Posterior cingulate gyrus (tissue), 11 donors: ENCODE results near the gene TRIOBP.
"Not testable (repeated sequence)": the region's sequence is repeated elsewhere in the genome, so short reads cannot be mapped to it uniquely, and the experiment has no call there.

Experiments
- DNase-seq, 10 donors: peaks; one replicate each; pipeline versions ENCODE4 v3.0.0 to v3.0.0-alpha.2; 2020 to 2021; ENCODE audit warnings: mixed read lengths in 3 of 10
- intact Hi-C: fragments of 100-400 bp; cut with DNase I; formaldehyde crosslinking; loops from one replicate; pipeline ENCODE4 v1.15.1; 2023

Gene TRIOBP

DNA sequence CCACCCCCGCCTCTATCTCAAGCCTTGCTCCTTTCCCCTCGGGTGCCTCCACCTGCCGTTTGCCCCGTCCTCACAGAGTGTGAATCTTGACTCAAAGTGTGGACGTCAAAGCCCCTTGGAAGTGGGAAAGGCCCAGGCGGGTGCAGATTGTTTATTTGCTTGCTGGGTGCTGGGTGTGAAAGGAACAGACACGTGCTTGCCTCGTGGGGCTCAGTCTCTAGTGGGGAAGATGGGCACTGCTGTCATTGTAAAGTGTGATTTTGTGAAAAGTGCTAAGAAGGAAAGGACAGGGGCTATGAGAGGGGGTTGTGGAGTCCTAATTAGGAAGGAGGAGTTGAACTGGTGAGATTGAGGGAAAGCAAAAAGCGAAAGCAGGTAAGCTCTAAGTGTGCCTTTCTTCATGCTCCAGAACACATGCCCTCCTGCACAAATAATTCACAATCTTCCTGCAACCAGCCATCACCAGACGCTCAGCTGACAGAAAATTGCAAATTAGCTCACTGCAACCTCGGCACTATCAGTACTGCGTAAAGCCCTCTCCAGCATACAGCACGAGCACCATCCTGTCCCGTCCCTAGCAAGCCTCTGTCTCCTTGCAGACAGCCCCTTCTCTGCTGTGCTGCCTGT is 101.1 kb downstream of the TRIOBP start:
- intact Hi-C loops = loop anchor here (10.0 kb wide), 1 partner anchor 133 kb away; no protein-coding TSS in a partner anchor
- DNase-seq = no peak

- DNase-seq = not testable (repeated sequence)
- intact Hi-C loops = loop anchor here (10.0 kb wide), 1 partner anchor 135 kb away; no protein-coding TSS in a partner anchor
Measured at GRCh38 chr22:37799979-37800378, 103.1 kb downstream of the TRIOBP start.

DNA sequence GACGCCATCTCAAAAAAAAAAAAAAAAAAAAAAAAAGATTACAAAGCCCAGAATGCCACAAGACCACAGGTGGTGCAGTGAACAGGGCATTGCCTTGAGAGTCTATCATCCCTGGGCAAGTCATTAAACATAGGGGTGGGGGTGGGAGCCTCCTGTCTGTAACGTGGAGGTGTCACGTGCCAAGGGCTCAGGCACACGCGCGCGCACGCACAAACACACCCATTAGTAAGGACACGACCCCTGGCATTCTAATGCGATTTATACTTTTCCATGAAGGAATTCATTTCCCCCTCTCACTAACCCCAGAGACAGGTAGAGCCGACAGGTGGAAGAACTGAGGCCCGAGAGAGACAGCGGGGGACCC is 105.1 kb downstream of the TRIOBP start:
- intact Hi-C loops = no loop called here
- no peak for DNase-seq

DNA sequence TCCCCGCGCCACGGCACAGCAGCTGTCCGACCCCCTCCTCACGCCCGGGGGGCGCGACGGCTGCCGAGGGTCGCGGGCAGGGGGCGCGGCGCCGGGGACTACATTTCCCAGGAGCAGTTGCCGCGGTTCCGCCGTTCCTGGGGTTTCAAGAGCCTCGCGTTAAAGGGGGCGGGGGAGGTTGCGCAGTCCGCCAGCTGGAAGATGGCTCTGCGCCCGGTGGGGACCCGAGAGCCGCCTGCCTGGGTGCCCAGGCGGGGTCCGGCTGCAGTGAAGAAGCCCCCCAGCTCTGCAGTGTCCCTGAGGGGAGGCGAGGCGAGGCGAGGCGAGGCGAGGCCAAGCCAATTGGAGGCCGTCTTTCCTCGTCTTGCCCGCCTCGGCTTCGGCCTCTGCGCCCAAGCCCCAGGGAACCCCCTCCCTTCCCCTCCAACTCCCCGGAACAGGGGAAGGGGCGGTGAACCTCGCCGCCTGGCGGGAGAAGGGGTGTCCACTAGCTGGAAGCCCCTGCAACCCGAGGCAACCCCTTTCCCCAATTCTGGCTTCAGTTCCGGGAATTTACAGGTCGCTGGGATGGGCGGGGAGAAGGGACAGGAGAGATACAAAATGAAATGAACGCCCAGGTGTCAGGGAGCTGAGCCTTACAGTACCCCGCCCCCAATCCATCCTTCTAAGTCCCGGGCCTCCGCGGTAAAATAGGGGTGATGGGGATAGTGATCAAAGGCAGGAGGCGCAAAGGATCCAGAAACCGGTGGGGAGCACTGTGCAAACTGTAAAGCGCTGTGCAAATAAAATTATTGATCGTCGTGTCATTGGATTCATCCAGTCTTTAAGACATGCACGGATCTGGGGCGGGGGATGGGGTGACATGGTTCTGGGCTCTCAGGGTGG is 105.7 kb downstream of the TRIOBP start:
- intact Hi-C loops = no loop called here
- peak; percentile 50 to 94 (median 72) for DNase-seq

DNA sequence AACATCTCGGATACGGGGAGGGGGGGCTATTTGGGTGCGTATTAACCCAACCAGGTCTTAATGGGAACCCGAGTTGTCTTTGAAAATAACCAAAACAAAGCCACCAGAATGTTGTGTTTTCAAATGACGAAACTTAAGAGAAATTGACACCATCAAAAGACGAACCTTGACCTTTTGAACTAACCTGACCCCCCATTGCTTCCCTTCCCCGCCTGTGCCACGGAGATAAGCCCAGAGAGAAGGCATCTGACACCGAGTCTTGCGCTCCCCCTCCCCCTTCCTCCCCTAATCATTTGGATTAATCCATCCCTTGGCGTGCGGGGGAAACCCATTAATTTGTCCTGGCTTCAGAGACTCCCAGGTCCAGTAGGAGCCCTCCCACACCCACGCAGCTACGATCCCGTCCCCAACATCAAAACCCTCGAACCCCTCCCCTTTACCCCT is 106.4 kb downstream of the TRIOBP start:
- intact Hi-C loops = no loop called here
- DNase-seq = no peak

DNA sequence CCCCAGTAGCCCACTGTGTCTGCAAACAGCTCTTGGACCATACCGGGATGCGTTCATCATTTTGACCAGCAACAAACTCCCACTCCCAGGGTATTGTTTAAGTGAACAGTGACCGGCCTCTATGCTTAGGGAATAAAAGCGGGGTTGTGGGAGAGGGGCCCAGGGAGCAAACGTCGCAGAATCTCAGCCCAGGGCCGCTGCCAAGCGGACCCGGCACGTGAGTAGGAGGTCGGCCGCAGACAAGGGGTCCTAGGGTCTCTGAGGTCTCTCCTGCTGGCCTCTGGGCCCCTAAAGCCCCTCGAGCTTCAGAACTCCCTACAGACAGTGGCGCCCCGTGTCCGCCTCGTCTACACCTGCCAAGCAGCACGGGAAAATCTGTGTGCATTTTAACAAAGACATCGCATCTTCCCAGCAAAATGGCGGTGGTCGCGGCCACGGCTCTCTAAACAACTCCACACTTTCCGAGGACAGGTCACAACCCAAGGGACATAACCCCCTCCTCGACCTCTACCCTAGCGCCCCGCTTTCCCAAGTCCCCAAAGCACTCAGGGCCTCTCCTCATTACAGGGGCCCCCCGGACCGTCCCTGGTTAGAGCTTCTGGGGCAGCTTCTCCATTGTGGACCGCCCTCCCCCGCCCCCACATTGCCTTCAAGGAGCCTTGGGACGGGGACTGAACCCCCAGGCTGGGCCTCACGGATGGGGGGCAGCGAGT is 106.9 kb downstream of the TRIOBP start:
- DNase-seq = no peak
- intact Hi-C loops = no loop called here

DNA sequence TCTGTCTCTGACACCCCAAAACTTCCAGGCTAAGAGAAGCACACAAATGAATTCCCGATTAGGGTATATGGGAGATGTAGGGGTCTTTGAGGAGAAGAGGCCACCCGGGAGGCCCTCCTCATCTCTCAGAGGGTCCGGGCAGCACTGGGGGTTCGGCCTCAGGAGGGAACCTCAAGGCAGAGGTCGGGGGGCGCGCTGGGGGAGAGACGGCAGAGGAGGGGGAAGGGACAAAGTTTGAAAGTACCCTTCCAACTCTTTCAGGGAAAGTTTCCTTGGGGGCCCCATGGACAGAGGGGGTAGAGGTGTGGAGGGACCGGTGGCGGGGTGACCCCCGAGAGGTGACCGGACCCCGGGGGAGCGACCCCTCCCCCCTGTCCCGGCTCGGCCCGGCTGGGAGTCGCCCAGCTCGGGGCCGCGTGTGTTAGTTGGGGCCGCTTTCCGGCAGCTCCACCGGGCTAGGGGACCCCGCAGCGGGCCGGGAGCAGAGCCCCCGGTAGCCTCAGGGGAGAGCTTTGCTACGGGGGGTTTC is 107.6 kb downstream of the TRIOBP start:
- intact Hi-C loops = no loop called here
- no peak for DNase-seq

- intact Hi-C loops = no loop called here
- DNase-seq = peak; percentile 87 to 98 (median 90)
Measured at GRCh38 chr22:37804881-37805809, 108.3 kb downstream of the TRIOBP start.

DNA sequence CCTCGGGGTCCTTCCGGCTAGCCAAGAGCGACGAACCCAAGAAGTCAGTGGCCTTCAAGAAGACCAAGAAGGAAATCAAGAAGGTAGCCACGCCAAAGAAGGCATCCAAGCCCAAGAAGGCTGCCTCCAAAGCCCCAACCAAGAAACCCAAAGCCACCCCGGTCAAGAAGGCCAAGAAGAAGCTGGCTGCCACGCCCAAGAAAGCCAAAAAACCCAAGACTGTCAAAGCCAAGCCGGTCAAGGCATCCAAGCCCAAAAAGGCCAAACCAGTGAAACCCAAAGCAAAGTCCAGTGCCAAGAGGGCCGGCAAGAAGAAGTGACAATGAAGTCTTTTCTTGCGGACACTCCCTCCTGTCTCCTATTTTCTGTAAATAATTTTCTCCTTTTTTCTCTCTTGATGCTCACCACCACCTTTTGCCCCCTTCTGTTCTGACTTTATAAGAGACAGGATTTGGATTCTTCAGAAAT is 109.0 kb downstream of the TRIOBP start:
- intact Hi-C loops = no loop called here

DNA sequence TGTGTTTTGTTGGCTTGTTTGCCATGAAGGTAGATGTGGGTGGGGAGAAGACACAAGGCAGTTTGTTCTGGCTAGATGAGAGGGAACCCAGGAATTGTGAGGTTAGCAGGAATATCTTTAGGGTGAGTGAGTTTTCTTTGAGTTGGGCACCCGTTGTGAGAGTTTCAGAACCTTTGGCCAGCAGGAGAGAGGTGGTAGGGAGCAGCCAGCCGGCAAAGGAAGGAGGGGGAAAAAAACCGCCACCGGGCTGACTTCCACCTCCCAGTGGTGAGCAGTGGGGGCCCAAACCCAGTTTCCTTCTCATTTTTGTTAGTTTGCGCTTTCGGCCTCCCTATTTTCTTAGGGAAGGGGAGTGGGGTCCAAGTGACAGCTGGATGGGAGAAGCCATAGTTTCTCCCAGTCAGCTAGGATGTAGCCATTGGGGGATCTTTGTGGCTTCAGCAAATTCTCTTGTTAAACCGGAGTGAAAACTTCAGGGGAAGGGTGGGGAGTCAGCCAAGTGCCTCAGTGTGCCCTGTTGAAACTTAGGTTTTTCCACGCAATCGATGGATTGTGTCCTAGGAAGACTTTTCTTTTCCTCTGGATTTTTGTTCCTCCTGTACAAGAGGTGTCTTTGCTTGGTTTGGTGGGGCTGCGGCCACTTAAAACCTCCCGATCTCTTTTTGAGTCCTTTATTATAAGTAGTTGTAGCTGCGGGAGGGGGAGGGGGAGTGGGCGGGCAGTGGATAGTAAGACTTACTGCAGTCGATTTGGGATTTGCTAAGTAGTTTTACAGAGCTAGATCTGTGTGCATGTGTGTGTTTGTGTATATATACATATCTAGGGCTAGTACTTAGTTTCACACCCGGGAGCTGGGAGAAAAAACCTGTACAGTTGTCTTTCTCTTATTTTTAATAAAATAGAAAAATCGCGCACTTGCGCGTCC is 109.8 kb downstream of the TRIOBP start:
- DNase-seq = no peak
- intact Hi-C loops = no loop called here

More for the DNA sequence above, 109.0 kb downstream of the TRIOBP start:
- DNase-seq = no peak

- intact Hi-C loops = no loop called here
Measured at GRCh38 chr22:37807410-37808293, 110.8 kb downstream of the TRIOBP start, which contains the start of gene GCAT. Gene GCAT, plus strand, starts transcription at chr22:37807934. Its CDS starts 34 bp downstream, at chr22:37807968.

DNA sequence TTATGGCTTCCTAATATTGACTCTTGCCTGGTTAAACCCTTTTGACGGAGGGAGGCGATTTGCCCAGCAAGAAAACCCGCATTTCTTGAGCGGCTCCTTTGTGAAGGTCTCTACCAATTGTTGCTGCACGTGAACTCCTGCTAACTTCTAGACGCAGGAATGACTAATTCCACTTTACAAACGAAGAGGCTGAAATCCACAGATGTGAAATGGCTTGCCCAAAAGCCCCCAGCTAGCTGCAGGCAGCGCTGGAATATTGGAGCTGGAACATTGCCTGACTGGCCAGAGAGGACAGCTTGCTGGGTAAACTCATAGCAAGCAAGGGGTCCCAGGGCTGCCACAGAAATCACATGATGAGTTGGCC is 111.4 kb downstream of the TRIOBP start:
- DNase-seq = no peak
- intact Hi-C loops = no loop called here

More at GRCh38 chr22:37807410-37808293, 110.8 kb downstream of the TRIOBP start, which contains the start of gene GCAT:
- peak; percentile 89 to 99 (median 94) for DNase-seq

GRCh38 chr22:37809672-37810333 is 113.0 kb downstream of the TRIOBP start:
- intact Hi-C loops = loop anchor here (10.0 kb wide), 1 partner anchor 155 kb away; no protein-coding TSS in a partner anchor
- no peak for DNase-seq

- intact Hi-C loops = loop anchor here (10.0 kb wide), 1 partner anchor 153 kb away; no protein-coding TSS in a partner anchor
Measured at GRCh38 chr22:37811867-37812266, 115.0 kb downstream of the TRIOBP start.

DNA sequence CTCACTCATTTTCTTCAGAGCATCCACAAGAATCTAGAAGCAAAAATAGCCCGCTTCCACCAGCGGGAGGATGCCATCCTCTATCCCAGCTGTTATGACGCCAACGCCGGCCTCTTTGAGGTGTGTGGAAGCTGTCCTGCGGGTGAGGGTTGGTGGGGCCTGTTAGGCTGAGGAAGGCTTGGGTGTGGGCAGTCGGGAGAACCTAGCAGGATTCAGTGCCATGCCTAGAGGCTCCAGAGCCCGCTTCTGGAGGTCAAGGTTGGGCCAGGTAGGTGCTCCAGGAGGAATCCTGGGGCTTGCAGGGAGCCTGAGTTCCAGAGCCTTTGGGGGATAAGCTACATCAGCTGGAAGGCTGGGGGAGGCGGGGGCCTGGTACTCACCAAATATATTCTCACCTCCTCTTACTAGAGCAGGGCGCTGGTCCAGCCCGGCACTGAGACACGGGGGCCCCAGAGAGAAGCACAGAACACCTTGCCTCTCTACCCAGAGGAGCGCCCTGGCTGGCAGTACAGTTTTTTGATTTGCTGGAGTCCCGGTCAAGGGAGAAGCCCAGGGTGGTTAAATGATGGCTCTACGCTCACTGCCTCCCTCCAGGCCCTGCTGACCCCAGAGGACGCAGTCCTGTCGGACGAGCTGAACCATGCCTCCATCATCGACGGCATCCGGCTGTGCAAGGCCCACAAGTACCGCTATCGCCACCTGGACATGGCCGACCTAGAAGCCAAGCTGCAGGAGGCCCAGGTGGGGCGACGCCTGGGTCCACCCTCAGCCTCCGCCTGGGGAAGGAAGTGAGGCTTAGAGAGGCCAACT is 116.2 kb downstream of the TRIOBP start:
- intact Hi-C loops = loop anchor here (10.0 kb wide), 1 partner anchor 152 kb away; no protein-coding TSS in a partner anchor
- peak in 1 of 10 donors; percentile 79 for DNase-seq

More at GRCh38 chr22:37811867-37812266, 115.0 kb downstream of the TRIOBP start:
- no peak for DNase-seq

- DNase-seq = peak in 1 of 10 donors; percentile 62
- intact Hi-C loops = loop anchor here (10.0 kb wide), 1 partner anchor 149 kb away; no protein-coding TSS in a partner anchor
Measured at GRCh38 chr22:37815593-37815992, 118.7 kb downstream of the TRIOBP start.
